Loucy (cell line): Measurements from ENCODE around the gene LYG2.

Experiments
- EZH2phosphoT487 ChIP-seq: fragments of 200-600 bp; IDR thresholded peaks from 2 replicates; pipeline ENCODE4 v1.6.1; 2018; ENCODE audit warnings: antibody characterized with exemption, mild to moderate bottlenecking, moderate library complexity, borderline replicate concordance
- TF ChIP-seq, protein P1 (sequence below): fragments of 200-600 bp; sonication (generic); conservative IDR thresholded peaks from 2 replicates; pipeline ENCODE4 v1.5.1; 2014; ENCODE audit warnings: mild to moderate bottlenecking, antibody characterized with exemption, low read length

DNA sequence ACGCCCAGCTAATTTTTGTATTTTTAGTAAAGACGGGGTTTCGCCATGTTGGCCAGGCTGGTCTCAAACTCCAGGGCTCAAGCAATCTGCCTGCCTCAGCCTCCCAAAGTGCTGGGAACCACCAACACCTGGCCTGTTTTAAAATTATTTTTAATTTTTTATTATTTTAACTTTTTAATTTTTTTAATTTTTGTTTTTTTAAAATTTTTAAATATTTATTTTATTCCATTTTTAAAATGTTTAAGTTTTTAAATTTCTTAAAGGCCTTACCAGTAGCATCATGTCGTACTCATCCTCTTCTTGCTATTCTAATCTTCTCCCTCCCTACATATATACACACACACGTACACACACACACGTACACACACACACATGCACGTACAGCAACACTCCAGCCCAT lies 44.1 kb upstream of the LYG2 start:
- TF ChIP-seq EZH2phosphoT487 = no peak
- TF ChIP-seq, protein P1, sequence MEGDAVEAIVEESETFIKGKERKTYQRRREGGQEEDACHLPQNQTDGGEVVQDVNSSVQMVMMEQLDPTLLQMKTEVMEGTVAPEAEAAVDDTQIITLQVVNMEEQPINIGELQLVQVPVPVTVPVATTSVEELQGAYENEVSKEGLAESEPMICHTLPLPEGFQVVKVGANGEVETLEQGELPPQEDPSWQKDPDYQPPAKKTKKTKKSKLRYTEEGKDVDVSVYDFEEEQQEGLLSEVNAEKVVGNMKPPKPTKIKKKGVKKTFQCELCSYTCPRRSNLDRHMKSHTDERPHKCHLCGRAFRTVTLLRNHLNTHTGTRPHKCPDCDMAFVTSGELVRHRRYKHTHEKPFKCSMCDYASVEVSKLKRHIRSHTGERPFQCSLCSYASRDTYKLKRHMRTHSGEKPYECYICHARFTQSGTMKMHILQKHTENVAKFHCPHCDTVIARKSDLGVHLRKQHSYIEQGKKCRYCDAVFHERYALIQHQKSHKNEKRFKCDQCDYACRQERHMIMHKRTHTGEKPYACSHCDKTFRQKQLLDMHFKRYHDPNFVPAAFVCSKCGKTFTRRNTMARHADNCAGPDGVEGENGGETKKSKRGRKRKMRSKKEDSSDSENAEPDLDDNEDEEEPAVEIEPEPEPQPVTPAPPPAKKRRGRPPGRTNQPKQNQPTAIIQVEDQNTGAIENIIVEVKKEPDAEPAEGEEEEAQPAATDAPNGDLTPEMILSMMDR = no peak
